NCI-H510A treated with DMSO at 0.1 percent for 48 hours (cell line): Measurements from ENCODE around the gene CLDN34.

Experiments
- DNase-seq: peaks from one replicate; lab custom pipeline; 2025; lab: John Stamatoyannopoulos, UW

CLDN34 gene, protein sequence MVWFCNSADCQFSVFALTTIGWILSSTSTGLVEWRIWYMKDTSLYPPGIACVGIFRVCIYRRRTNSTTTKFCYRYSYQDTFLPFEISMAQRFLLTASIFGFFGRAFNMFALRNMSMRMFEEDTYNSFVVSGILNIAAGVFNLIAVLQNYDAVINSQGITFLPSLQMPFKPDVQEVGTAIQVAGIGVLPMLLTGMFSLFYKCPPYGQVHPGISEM

DNA sequence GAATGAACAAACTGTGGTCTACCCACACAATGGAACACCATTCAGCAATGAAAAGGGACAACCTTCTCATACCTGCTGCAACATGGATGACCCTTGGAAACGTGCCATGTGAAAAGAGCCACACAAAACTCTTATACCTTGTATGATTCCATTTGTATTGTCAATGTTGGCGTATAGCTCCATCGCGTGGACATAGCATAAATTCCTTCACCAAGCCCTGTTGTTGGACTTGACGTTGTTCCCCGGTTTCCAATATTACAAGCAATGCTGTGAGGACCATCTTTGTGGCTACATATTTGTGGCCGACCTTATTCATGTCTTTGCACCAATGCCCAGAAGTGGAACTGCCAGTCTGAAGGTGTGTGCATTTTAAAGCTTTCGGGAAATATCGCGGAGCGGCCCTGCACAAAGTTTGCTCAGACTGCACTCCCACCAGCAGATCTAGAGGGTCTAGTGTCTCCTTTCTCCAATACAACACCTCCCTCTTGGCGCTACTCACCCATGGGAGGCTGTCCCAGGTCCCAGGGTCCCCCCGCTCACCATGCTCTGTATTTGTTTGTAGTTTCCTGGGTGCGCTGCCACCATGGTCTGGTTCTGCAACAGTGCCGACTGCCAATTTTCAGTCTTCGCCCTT, at the start of gene CLDN34:
Gene CLDN34 (plus strand): TSS at position 584 of the 634 bp plus-strand sequence. CDS start 0 bp downstream, at position 584.
- no peak for DNase-seq

DNA sequence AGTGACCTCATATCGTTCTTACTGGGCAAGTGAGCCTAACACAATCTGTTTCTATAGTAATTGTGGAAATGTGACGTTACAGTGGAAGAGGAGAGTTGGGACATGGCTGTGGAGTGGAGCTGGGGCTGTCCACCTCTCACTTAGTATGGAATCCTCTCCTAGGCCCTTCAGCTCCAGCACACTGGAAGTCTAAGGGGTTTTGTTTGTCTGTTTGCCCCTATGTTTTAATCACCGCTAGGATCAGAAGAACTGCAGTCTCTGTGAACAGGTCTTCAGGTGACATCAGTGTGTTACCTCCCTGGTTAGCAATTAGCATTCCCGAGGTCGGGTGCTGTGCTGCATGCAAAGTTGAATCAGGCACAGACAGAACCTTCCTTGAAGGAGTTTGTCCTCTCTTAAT, 49.3 kb upstream of the CLDN34 start:
- DNase-seq, result no peak

DNA sequence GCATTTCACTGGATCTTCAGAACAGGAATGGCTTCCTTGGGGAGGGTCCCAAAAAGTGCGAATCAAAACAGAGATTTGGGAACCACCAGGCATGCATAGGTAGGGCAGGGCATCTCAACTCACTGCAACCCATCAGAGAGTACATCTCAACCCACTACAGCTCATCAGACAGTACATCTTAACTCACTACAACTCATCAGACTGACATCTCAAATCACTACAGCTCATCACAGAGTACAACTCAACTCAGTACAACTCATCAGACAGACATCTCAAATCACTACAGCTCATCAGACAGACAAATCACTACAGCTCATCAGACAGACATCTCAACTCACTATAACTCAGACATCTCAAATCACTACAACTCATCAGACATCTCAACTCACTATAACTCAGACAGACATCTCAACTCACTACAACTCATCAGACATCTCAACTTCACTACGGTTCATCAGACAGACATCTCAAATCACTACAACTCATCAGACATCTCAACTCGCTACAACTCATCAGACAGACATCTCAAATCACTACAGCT, 47.5 kb upstream of the CLDN34 start:
- DNase-seq, result no peak

DNA sequence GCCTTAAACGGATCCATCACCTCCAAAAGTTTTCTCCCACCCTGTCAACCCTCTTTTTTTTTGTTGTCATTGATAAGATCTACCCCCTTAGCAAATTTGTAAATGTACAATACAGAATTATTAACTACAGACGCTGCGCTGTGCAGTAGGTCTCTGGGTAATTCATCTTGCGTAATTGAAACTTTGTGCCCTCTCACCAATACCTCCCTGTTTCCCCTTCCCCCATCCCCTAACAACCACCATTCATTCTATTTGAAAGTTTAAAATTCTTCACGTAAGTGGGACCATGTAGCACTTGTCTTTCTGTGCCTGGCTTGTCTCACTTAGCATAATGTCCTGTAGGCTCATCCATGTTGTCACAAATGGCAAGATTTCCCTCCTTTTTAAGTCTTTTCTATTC, 45.8 kb upstream of the CLDN34 start:
- no peak for DNase-seq

DNA sequence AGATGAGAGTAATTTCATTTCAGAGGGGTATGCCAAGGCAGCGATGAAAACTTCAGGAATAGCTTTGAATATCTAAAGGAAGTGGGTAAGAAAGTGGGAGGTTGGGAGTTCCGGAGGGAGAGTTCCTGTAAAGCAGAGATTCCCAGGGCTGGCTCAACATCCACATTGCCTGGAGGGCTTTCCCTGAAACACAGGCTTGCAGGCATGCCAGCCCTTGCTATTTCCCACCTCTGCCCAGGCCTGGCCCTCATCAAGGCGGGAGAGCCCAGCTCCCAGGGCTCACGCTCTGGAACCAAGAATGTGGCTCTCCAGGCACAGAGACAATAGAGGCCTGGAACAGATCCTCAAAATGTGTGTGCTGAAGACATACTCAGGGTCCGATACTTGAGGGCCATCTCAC, 43.8 kb upstream of the CLDN34 start:
- no peak for DNase-seq

DNA sequence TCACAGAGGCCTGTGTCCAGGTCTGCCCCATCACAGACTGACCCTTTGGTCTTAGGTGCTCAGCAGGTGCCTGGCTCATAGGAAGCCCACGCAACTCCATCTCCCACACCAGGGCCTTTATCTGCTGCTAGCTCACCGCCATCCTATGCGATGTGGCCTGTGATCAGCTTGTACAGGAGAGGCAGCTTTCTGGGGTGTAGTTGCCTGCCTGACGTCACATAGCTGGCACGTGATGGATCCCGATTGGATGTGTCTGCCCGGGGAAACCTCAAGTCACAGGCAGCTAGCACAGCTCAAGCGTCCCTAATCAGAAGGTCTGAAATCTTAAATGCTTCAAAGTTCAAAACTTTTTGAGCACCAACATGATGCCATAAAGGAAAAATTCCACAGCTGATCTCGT, 41.2 kb upstream of the CLDN34 start:
- DNase-seq, result no peak

DNA sequence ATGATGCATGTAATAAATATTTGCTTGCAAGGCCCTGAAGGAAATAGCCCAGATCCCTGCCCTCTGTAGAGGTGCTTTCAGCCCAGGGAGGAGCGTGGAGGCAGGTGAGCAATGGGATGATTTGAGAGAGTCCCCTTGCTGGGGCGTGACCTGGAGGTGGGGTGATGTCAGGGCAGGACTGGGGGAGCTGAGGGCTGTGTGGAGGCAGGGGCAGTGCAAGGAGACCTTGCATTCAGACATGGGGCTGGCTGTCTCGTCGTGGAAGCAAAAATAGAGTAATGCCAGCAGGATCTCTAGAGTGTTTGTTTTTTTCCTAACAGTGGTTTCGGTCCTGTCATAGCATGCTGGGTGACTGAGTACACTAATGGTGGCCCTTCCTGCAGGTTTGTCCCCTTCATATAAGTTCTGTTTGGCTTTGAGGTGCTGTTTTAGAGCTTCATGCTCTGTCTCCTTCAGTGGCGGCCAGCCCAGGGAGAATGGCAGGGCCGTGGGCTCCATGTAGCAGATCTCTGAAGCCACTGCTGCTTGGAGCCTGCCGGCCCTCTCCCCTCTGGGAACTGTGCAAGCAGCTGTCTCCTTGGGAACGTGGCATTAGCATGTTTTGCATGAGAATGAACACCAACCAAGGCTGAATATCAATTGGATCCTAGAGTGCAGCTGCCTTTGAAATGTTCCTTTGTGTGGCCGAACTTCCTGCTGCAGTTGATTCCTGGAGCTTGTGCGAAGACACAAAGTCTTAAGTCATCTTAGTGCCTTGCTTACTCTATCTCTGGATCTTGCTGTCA, 39.3 kb upstream of the CLDN34 start:
- DNase-seq, result peak; percentile 52

DNA sequence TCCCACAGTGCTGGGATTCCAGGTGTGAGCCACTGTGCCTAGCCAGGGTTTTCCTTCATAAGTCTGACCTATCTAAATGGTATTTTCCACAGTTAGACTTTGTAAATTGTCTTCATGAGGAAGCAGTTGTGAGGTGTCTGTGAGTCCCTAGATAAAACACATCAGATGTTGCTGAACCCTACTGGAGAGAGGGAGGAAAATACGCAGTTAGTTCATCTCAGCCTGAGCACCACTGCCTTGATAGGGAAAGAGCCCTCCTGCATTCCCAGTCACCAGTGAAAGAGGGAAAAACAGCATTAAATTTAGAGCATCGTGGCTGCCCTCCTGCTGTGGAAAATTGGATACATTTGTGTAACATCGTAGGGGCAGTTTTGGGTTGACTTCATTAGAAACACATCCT, 31.7 kb upstream of the CLDN34 start:
- DNase-seq, result no peak

DNA sequence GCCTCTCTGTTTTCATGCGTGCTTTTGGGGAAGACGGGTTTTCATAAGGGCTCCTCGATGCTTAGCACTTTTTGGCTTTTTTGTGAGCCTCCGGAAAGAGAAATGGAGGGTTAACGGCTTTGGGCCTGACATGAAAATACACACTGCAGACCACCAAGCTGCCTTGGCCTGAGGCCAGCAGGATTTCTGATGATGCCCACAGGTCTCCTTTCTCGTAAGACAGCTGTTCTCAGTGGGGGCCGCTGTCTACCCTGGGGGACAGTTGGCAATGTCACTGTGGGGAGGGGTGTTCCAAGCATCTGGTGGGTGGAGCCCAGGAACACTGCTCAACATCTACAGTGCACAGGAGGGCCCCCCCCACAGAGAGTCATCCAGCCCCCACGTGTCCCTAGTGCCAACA, 29.4 kb upstream of the CLDN34 start:
- no peak for DNase-seq

DNA sequence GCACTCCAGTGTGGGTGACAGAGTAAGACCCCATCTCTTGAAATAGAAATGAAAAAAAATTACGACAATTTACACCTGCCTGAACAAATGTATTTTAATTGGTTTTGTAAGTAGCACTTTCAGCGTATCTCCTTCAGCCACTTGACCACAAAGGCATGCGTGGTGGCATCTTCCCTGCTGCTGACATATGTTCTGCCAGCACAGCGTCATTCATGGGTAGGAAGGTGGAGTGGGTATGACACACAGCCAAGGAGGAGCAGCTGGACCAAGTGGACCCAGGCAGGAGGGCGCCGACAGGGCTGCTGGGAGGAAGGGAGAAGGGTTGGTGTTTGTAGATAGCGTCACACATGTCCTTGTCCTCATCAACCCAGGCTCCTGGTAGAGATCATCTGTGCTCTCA, 28.6 kb upstream of the CLDN34 start:
- no peak for DNase-seq

DNA sequence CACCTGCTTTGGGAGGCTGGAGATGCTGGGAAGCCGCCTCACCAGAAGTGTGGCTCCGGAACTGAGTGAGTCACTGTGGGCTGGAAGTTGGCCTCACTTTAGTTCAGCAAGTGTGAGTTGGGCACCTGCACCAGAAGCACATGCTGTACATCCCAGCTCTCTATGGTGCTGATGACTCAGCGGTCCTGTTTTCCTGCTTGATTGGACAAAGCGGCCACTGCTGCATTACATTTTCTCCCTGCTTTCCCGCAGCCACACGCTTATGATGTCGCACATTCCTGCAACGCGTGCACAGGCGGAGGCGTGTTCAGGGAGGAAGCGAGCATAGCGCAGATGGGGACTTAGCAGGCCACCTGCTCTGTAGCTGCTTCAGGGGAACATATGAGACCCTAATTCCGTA, 26.7 kb upstream of the CLDN34 start:
- DNase-seq, result no peak

DNA sequence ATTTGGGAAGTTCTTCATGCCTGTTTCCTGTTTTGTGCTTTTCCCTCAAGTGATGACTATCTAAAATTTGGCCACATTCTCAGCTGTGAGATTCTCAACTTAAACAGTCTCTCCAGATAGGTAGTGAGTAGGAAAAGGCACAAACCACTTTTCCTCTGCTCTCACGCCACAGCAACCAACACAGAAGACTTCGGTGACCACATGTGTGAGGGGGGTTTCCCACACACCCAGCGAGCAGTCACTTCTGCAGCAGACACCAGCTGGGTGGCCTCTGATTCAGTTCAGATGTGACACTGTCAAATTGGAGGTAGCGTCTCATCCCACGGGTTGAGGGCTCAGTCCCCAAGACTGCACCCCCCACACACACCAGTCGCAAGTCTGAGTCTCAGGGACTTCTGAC, 25.1 kb upstream of the CLDN34 start:
- DNase-seq, result no peak

DNA sequence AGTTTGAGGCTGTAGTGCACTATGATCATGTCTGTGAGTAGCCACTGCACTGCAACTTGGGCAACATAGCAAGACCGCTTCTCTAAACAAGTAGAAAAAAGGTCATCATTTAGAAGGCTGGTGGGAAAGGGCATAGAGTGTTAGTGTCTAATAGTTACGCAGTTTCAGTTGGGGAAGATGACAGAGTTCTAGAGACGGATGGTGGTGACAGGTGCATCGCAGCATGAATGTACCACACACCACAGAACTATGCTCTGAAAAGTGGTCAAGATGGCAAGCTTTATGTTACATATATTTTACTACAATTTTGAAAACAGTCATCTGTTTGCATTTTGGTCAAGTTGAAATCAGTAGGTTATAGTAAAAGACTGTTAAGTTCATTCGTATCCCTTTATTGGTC, 23.7 kb upstream of the CLDN34 start:
- DNase-seq, result no peak

DNA sequence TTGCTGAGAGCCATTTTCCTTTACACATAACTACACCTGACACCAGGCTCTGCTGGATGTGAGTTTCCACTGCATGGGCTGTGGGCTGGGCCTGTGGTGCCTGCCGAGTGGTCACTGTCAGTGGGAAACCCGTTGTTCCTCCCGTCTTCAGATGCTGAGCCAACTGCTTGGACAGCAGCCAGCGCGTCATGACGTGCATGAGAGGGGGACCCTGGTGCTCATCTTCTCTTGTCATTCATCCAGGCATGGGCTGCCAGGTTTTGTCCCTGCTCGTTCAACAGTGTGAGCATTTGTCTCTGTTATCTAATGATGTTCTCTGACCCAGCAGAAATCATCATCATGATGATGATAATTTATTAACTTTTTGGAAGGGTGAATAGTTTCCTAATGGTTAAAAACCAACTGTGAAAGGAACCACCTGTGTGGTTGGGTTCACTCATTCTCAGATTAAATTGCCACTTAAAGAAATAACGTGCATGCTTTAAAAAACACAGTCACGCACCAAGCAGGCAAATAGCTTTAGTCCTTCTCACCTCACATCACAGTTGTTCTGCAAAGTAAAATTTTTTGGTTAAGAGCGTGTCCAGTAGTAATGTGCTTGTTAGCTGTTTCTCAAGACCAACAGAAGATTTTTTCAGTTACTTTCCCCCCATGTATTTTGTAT, 19.9 kb upstream of the CLDN34 start:
- no peak for DNase-seq

DNA sequence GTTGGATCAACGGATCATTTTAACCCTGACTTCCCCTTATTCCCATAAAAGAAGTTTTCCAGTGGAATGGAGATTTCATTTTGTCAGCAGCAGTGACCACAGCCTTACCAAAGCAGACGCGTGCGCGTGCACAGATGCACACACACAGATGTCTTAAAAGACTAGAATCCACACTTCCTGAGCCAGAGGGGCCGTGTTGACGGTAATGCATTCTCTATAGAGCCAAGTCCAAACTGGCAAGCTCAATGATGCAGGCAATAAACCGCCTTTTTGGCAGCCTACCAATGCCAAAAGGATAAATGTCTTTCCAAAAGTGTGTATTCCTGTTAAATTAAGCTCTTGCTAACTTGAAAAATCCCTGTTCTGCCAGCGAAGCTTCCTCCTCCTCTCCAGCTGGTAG, 18.8 kb upstream of the CLDN34 start:
- DNase-seq, result no peak

DNA sequence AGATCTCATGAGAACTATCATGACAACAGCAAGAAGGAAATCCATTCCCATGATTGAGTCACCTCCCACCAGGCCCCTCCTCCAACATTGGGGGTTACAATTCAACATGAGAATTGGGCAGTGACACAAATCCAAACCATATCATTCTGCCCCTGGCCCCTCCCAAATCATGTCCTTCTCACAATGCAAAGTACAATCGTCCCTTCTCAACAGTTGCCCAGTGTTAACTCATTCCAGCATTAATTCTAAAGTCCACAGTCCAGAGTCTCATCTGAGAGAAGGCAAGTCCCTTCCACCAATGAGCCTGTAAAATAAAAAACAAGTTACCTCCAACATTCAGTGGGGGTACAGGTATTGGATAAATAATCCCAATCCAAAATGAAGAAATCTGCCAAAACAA, 14.9 kb upstream of the CLDN34 start:
- no peak for DNase-seq

DNA sequence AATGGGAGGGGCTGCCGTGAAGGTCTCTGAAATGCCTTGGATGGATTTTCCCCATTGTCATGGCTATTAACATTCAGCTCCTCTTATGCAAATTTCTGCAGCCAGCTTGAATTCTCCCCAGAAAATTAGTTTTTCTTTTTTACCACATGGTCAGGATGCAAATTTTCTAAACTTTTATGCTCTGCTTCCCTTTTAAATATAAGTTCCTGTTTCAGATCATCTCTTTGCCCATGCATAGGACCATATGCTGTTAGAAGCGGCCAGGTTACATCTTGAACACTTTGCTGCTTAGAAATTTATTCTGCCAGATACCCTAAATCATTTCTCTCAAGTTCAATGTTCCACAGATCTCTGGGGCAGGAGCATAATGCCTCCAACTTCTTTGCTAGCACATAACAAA, 13.8 kb upstream of the CLDN34 start:
- DNase-seq, result no peak

DNA sequence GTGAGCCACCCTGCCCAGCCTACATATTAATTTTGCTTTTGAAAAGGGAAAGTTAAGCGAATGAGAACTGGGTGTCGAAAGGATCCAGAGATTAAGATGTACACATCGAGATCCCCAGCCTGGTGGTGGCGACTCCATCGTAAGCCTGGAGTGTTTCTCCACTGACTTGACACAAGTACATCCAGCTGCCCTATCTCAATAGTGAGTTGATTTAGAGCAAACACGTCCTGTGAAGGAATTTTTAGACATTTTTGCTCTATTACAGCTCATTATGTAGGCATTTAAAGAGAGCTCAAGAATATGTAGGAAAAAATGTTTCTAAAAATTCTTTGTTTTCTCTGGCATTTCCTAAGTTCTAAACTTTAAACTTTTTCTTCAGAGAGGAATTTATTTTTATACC, 11.7 kb upstream of the CLDN34 start:
- no peak for DNase-seq

DNA sequence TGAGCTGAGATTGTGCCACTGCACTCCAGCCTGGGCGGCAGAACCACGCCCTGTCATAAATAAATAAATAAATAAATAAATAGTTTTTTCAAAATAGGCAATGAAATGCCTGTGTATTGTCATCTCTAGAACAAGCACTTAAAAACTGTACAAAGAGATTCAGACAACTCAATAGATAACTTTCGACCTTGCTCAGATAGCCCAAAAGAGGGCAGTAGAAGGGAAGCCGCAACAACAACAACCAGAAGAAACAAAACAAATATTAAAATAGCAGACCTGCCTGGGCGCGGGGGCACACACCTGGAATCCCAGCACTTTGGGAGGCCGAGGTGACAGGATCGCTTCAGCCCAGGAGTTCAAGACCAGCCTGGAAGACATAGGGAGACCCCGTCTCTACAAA, 9.4 kb upstream of the CLDN34 start:
- no peak for DNase-seq

DNA sequence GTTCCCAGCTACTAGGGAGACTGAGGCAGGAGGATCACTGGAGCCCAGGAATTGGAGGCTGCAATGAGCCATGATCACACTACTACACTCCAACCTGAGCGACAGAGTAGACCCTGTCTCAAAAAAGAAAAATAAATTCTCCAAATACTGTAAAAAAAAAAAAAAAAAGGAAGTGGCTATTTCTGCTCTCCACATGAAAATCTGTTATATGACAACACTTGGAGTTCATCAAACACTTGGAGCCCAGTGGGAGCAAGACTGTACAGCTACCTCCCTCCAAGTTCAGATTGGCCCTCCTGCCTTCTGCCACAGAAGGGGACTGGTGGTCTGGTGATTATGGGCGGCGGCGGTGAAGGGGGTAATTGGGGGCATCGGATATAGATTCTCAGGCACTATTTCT, 9.0 kb upstream of the CLDN34 start:
- DNase-seq, result no peak

DNA sequence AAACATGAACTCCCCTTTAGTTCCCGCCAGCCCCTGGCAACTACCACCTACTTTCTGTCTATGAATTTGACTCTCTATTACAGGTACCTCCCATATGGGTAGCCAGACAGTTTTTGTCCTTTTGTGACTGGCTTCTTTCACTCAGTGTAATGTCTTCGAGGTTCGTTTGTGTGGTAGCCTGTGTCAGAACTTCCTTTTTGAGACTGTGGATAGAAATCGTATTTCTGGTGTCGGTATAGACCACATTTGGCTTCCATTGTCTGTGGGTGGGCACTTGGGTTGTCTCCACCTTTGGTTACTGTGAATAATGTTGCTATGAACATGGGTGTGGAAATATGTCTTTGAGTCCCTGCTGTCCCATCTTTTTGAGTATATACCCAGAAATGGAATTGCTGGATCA, 5.4 kb upstream of the CLDN34 start:
- no peak for DNase-seq

DNA sequence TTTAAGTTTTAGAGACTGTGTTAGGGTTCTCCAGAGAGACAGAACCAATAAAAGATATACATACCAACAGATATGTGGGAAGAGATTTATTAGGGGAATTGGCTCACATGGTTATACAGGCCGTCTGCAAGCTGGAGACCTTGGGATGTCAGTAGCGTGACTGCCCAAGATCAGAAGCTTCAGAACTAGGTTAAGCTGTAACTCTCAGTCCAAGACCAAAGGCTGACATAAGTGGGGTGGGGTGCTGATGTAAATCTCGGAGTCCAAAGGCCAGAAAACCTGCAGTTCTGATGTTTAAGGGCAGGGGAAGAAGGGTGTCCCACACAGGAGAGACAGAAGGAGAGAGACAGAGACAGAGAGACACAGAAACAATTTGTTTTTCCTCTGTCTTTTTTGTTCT, 10.5 kb downstream of the CLDN34 start:
- DNase-seq, result no peak

DNA sequence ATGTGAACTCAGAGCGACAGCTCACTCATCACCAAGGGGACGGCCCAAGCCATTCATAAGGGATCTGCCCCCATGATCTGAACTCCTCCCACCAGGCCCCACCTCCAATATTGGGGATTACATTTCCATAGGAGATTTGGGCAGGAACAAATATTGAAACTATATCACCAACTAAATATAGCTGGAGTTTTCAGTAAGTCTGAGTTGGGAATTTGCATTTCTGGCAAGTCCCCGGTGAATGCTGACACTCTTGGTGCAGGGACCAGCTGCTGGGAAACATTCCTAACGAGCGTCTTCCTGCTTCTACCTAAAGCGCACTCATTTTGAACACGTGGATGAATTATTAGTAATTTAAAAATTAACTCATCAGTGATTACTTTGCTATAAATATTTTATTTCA, 13.2 kb downstream of the CLDN34 start:
- no peak for DNase-seq
